ENCODE results near the gene CD28. TPM values are rescaled to one million over a fixed set of nuclear protein-coding genes. Genes with fewer than 3 reads are reported as not detected.
"Not testable (repeated sequence)": the region's sequence is repeated elsewhere in the genome, so short reads cannot be mapped to it uniquely, and the experiment has no call there.

CD28 gene
- total and polyA plus RNA-seq, 9 of the 15 experiments (the other 6 are each of a cell fraction or from before 2014, with no cell fraction given), result 0.01 to 0.11 TPM; not detected in 7

- 23% methylated on average over 6 of the region's 43 CpGs for WGBS (ENCODE audit: insufficient coverage, low coverage, missing lambda C conversion rate)
- H3K4me2 ChIP-seq (ENCODE audit: insufficient read depth, low read length); FAIRE-seq; H3K9me1 ChIP-seq (ENCODE audit: control insufficient read depth, insufficient read depth, low read length); H3K36me3 ChIP-seq (ENCODE audit: control insufficient read depth, insufficient read depth, low read length); H2AFZ ChIP-seq (ENCODE audit: low read depth, low read length); H3K27ac ChIP-seq (ENCODE audit: extremely low read depth, low read depth, low read length); H4K20me1 ChIP-seq (replicated peaks; ENCODE audit: control insufficient read depth, insufficient read depth, low read length); ATAC-seq; H3K9me3 ChIP-seq (replicated peaks; ENCODE audit: control insufficient read depth, insufficient read depth, low read depth, low read length); H3K4me3 ChIP-seq; in situ Hi-C loops (cut with MboI); DNase-seq (ENCODE audit: extremely low read depth in 1 of 4, low spot score in 3 of 4); H3K27me3 ChIP-seq (ENCODE audit: control insufficient read depth in 2 of 2, insufficient read depth in 2 of 2, low read length in 2 of 2); H3K9ac ChIP-seq (ENCODE audit: insufficient read depth in 1 of 2, low read depth in 2 of 2, low read length in 2 of 2); BruUV-seq (replicated peaks); CTCF ChIA-PET (ENCODE audit: low intra/inter-chr PET ratio); intact Hi-C loops (cut with micrococcal nuclease); H3K79me2 ChIP-seq (ENCODE audit: control insufficient read depth, insufficient read depth, low read length); H3K4me1 ChIP-seq (replicated peaks in 1 of 2; ENCODE audit: control insufficient read depth in 2 of 2, insufficient read depth in 2 of 2, low read length in 2 of 2): not testable (repeated sequence)
- POLR2A ChIA-PET, result interaction anchor here (1.3 kb wide), 1 partner anchor 8 kb away, joined by 4 read pairs; no protein-coding TSS in a partner anchor
Observed at GRCh38 chr2:203785391-203786110, 79.1 kb downstream of the CD28 start.

DNA sequence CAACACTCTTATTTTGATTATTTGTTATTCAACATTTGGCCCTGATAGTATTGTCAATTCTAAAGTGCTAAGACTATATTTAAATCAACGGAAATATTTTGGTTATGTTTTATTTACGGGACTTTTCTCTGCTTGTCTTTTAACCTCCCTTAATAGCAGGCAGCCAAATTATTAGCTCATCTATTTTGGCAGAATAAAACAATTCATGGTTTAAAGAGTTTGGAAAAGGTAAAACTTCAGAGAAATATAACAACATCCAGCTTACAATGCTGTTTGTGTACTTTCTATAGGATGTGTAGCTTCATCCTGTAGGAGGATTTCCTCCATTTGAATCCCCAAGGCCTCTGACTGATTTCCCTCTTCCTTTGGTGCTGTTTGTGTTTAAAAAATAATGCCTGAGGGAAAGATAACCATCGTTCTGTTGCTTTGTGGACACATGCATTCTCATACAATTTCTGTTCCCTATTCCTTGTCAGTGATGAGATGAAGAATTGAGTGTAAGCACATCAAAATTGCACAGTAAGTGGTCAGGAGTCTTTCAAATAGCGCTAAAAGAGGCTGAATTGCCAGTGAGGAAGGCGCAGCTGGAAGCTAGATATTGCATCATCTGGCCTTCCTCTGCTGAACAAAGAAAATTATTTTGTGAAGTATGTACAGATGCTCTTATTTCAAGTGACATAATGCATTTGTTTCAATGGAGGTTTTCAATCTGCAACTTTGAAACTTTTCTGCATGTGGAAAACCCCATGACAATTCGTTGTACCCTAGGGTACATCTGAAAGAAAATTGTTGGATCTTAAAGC lies 80.3 kb downstream of the CD28 start:
- no peak overlapping the region for H3K9ac ChIP-seq (ENCODE audit: insufficient read depth in 1 of 2, low read depth in 2 of 2, low read length in 2 of 2)
- no peaks in the 10 kb centered on the region for H3K27me3 ChIP-seq (ENCODE audit: control insufficient read depth in 2 of 2, insufficient read depth in 2 of 2, low read length in 2 of 2)
- 7% methylated on average over 6 of the region's 6 CpGs for WGBS (ENCODE audit: insufficient coverage, low coverage, missing lambda C conversion rate)
- H3K9me3 ChIP-seq (replicated peaks; ENCODE audit: control insufficient read depth, insufficient read depth, low read depth, low read length), result no peaks in the 10 kb centered on the region
- intact Hi-C loops (cut with micrococcal nuclease), result no loop called here
- no peaks in the 10 kb centered on the region for H3K79me2 ChIP-seq (ENCODE audit: control insufficient read depth, insufficient read depth, low read length)
- H3K27ac ChIP-seq (ENCODE audit: extremely low read depth, low read depth, low read length), result no peak overlapping the region
- CTCF ChIA-PET (ENCODE audit: low intra/inter-chr PET ratio), result no interaction called here
- POLR2A ChIA-PET, result no interaction called here
- ATAC-seq, result no peak
- no peak overlapping the region for H2AFZ ChIP-seq (ENCODE audit: low read depth, low read length)
- no peaks in the 10 kb centered on the region for H3K4me1 ChIP-seq (replicated peaks in 1 of 2; ENCODE audit: control insufficient read depth in 2 of 2, insufficient read depth in 2 of 2, low read length in 2 of 2)
- no peaks in the 10 kb centered on the region for H3K36me3 ChIP-seq (ENCODE audit: control insufficient read depth, insufficient read depth, low read length)
- BruUV-seq (replicated peaks), result no TSS peak
- no peak overlapping the region for H3K4me3 ChIP-seq
- no peak overlapping the region for H3K4me2 ChIP-seq (ENCODE audit: insufficient read depth, low read length)
- in situ Hi-C loops (cut with MboI), result no loop called here
- FAIRE-seq, result no peak
- H3K9me1 ChIP-seq (ENCODE audit: control insufficient read depth, insufficient read depth, low read length), result no peaks in the 10 kb centered on the region
- H4K20me1 ChIP-seq (replicated peaks; ENCODE audit: control insufficient read depth, insufficient read depth, low read length), result no peaks in the 10 kb centered on the region
- DNase-seq (ENCODE audit: extremely low read depth in 1 of 4, low spot score in 3 of 4), result no peak
- no peak for TF ChIP-seq ZNF766 (CRISPR knock-in tag; conservative IDR thresholded peaks at IDR 0.05)
- TF ChIP-seq ZSCAN32 (CRISPR knock-in tag; IDR thresholded peaks at IDR 0.05), result peak; percentile 61; the same call in 1 of the 2 replicates
- no peak for TF ChIP-seq RBBP5 (IDR thresholded peaks at IDR 0.05; ENCODE audit: borderline replicate concordance, insufficient read depth, low read length, poor library complexity, severe bottlenecking)
- TF ChIP-seq CEBPB (tag; IDR thresholded peaks at IDR 0.05), result peak; percentile 51
- TF ChIP-seq, protein P1, sequence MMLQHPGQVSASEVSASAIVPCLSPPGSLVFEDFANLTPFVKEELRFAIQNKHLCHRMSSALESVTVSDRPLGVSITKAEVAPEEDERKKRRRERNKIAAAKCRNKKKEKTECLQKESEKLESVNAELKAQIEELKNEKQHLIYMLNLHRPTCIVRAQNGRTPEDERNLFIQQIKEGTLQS (IDR thresholded peaks at IDR 0.05), result peak; percentile 79
- TF ChIP-seq, protein P1 (CRISPR knock-in tag; conservative IDR thresholded peaks at IDR 0.05), result no peak
- peak; percentile 49; the same call in 1 of the 2 replicates for TF ChIP-seq ATF4 (CRISPR knock-in tag; IDR thresholded peaks at IDR 0.05)
- TF ChIP-seq CEBPG (CRISPR knock-in tag; IDR thresholded peaks at IDR 0.05), result peak; percentile 20; the same call in 1 of the 2 replicates
- peak; percentile 80 to 86 for TF ChIP-seq CEBPG (tag; conservative IDR thresholded peaks at IDR 0.05 in 1 of 2, IDR thresholded peaks at IDR 0.05 in 1 of 2)

Data from K562 (cell line).